GM18520 (cell line): ENCODE data around the gene ATP8A2.
"Not testable (repeated sequence)": the region's sequence is repeated elsewhere in the genome, so short reads cannot be mapped to it uniquely, and the experiment has no call there.

Experiments
- ATAC-seq: cut with Tn5 transposase; IDR thresholded peaks from one replicate; pipeline ENCODE4 v1.9.1; 2021; ENCODE audit not compliant: unreplicated experiment

The ATP8A2 gene

GRCh38 chr13:26053418-26053980 lies 681.7 kb downstream of the ATP8A2 start:
- ATAC-seq, result no peak

DNA sequence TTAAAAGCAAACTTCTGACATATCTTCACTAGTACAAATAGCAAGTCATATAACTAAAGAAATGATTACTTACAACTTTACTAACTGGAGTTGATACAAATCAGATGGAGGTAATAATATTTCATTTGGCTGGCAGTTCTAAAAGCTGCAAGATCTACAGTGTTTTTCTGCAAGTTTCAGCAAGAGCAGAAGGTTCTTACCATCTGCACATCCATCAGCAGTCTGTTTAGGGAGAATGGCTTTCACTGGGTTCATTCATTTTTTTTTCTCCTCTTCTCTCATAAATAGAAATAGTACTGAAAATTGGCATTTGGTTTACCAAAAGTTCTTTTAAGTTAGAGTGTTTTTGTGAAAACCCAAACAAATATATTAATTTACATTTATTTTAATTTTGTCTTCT lies 683.1 kb downstream of the ATP8A2 start:
- ATAC-seq, result no peak

GRCh38 chr13:26058704-26059103 lies 686.9 kb downstream of the ATP8A2 start:
- ATAC-seq, result no peak

- ATAC-seq, result no peak
These were observed 688.6 kb downstream of the ATP8A2 start for GRCh38 chr13:26060357-26060756.

- ATAC-seq, result no peak
These were observed 689.5 kb downstream of the ATP8A2 start for GRCh38 chr13:26061256-26061655.

DNA sequence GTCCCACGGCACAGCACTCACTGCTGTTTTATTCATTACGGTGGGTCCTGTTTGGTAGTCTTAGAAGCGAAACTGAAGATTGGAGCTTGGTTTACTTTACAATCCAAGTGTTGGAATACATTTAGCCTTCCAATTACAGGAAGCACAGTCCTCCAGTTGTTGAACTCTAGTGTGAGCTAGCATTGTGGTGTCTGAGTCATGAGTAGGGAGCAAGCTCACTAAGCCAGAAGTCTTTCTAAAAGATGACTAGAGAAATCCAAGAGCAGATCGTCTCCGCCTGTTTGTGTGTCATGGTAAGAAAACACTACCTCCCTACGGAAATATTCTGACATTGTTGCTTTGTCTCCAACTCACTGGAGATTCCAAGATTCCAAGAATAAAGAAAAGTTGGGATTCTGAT lies 690.2 kb downstream of the ATP8A2 start:
- ATAC-seq, result no peak

DNA sequence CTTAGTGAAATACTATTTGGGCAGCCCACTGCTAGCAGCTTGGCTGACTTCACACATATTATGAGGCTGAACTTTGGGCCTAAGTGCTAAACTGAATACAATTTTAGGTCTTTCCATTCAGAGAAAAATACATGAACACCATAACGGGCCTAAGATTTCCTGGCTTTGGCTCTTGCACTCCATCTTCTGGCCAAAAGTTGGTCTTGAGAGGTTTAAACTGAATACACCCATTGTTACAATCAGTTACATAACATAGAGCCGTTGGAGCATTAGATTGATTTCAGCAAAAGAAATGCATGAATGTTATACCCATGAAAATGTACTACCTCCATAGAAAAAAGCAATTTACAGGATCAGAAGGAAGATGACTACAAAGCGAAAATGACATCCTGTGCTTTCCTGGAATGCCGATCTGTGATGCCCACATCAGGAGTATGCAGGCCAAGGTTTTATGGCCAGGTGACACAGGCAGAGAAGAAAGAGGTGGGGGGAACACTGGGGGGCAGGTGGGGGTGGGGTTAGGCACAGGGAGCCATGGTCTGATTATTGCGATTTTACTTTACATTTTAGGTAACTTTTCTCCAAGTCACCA lies 691.2 kb downstream of the ATP8A2 start:
- ATAC-seq, result no peak

DNA sequence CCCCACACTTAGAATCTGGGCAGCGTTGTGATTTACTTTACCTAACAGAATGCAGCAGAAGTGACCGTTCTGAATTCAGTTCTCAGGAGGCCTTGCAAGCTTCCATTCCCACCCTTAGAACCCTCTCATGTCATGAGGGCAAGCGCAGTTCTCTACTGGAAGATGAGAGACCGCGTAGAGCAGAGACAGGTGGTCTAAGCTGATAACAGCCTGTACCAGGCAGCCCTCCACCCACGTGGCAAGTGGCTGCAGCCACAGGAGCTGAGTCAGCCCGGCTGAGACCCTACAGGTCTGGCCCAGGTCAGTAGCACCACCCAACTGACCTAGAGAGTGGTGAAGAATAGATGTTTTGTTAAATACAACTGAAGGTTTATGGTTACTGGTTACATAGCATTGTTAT lies 694.7 kb downstream of the ATP8A2 start:
- ATAC-seq, result not testable (repeated sequence)

- ATAC-seq, result no peak
These were observed 695.8 kb downstream of the ATP8A2 start for GRCh38 chr13:26067601-26068000.

DNA sequence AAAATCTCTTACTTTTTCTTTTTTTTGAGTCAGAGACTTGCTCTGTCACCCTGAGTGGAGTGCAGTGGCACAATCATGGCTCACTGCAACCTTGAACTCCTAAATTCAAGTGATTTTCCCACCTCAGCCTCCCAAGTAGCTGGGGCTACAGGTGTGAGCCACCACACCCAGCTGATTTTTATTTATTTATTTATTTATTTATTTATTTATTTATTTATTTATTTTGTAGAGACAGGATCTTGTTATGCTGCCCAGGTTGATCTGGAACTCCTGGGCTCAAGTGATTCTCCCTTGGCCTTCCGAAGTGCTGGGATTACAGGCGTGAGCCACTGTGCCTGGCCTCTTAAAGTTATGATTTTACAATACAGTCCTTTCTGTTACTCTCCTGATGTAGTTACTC lies 696.6 kb downstream of the ATP8A2 start:
- ATAC-seq, result not testable (repeated sequence)

DNA sequence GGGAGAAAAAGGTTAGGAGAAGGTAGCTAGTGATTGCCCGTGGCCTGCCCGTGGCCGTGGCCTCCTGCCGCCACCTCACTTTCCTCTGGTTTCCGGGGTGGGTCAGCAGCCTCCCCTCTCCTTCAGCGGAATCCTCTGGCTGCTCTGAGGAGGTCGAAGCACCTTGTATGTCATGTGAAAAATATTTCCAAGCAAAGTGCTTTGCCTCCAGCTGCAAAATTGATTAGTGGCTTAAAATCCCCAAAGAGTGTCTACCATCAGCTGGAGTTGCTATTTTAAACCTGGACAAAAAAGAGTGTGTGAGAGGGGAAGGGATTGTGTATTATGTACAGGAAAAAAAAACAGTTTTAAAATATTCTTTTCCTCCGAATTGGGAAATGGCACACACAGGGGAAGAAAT lies 697.9 kb downstream of the ATP8A2 start:
- ATAC-seq, result not testable (repeated sequence)

DNA sequence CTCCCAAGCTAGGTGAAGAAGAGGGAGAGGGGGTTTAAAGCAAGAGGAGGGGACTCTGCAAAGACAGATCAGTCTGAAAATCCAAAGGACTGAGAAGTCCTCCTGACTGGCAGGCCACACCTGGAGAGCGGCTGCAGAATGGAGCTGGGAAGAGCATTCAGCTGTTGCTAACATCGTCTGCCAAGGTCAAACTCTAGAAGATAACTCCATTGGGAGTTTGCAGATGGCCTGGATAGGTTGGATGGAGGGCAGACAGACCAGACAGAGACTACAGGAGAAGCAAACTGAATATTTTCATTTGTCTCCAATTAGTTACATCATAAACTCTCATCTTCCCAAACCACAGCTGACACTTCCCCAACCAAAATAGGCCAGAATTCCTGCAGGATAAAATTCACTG lies 699.9 kb downstream of the ATP8A2 start:
- ATAC-seq, result no peak

DNA sequence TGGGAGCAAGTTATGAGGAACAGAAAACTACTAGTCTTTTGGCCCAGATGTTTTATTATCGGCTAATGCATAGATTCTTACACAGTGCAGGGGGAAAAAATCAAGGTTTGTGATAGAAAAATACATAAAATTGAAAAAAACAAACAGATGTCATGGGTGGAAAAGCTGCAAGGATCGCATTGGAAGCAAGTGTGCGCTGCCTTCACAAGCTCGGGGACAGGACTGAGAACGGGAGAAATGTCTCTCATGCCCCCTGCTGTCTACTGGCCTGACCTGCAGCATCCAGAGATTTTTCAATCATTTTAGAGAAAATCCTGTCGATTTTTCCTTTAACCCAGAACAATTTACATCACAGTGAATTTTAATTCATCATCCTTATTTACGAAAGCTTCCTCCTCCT lies 700.6 kb downstream of the ATP8A2 start:
- ATAC-seq, result not testable (repeated sequence)

DNA sequence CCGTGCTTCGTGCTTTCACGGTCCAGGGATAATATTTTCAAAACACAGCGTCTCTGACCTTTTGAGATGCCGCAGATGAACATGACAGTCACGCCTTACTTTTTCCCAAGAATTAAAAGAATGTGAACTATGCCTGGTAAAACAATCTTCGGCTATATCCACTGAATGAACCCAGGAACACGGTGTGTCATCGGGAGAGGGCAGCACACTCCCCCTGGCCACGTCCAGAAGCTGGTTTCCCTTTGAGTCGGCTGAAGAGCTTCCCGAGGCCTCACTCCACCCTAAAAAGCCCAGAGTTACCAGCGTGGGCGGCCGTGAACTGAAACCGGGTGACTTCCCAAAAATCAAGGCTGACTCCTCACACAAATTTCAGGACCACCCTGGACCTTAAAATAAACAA lies 702.9 kb downstream of the ATP8A2 start:
- ATAC-seq, result no peak
